Measurements from ENCODE around the gene SMARCAD1. TPM values are rescaled to one million over a fixed set of nuclear protein-coding genes. Genes with fewer than 3 reads are reported as not detected.
A peak's percentile ranks its signal among the peaks of the same experiment; 100 is the strongest.

The SMARCAD1 gene
- total and polyA plus RNA-seq, 4 donors, result 7.5 to 58.3 (median 14.4) TPM

GRCh38 chr4:94298725-94299252 lies 91.1 kb downstream of the SMARCAD1 start:
- no peak overlapping the region for H3K27ac ChIP-seq (ENCODE audit: low read depth in 1 of 2, low read length in 1 of 2)
- no peaks in the 10 kb centered on the region for H3K4me1 ChIP-seq (ENCODE audit: control insufficient read depth in 5 of 5, insufficient read depth in 5 of 5, low read length in 5 of 5)
- no peaks in the 10 kb centered on the region for H3K27me3 ChIP-seq (ENCODE audit: control insufficient read depth in 3 of 3, insufficient read depth in 3 of 3, low read length in 2 of 3)
- H3K9me3 ChIP-seq (ENCODE audit: control insufficient read depth in 4 of 4, insufficient read depth in 3 of 4, low read length in 3 of 4), result no peaks in the 10 kb centered on the region
- no peaks in the 10 kb centered on the region for H3K36me3 ChIP-seq (ENCODE audit: control insufficient read depth in 4 of 4, insufficient read depth in 4 of 4, low read length in 4 of 4)
- no peak overlapping the region for H3K4me3 ChIP-seq
- TF ChIP-seq, protein P1, sequence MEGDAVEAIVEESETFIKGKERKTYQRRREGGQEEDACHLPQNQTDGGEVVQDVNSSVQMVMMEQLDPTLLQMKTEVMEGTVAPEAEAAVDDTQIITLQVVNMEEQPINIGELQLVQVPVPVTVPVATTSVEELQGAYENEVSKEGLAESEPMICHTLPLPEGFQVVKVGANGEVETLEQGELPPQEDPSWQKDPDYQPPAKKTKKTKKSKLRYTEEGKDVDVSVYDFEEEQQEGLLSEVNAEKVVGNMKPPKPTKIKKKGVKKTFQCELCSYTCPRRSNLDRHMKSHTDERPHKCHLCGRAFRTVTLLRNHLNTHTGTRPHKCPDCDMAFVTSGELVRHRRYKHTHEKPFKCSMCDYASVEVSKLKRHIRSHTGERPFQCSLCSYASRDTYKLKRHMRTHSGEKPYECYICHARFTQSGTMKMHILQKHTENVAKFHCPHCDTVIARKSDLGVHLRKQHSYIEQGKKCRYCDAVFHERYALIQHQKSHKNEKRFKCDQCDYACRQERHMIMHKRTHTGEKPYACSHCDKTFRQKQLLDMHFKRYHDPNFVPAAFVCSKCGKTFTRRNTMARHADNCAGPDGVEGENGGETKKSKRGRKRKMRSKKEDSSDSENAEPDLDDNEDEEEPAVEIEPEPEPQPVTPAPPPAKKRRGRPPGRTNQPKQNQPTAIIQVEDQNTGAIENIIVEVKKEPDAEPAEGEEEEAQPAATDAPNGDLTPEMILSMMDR (IDR thresholded peaks at IDR 0.05; ENCODE audit: control extremely low read depth, extremely low read depth), result no peak
- WGBS, 2 donors, result 70 to 77% methylated on average over 4 of the region's 4 CpGs
- H3K9ac ChIP-seq (ENCODE audit: insufficient read depth in 1 of 2, low read length in 2 of 2), result no peak overlapping the region
- ATAC-seq (ENCODE audit: insufficient read depth, low FRiP score) (no peak), DNase-seq (peak in 1 of 3 donors; percentile 14)

DNA sequence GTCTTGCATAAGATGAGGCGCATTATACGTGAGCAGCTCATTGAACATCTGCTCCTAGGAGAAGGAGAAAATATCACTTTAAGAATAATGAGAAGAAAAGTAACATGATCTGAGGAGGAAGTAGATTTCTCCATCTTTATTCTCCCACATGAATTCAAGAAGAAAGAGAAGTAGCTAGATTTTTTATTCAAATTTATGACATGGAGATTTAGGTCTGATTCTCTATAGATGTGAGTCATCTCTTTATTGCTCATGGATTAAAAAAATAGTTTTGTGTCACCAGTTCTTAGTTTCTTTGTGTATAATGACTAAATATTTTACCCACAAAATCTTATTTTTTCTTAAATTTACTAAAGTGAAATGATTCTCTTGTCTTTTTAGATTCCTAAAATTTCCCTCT lies 94.5 kb downstream of the SMARCAD1 start:
- no peak for DNase-seq
- Histone ChIP-seq H3K27ac (ENCODE audit: low read depth in 1 of 2, low read length in 1 of 2) (no peak overlapping the region), H3K4me1 (ENCODE audit: control insufficient read depth in 5 of 5, insufficient read depth in 5 of 5, low read length in 5 of 5) (no peaks in the 10 kb centered on the region), H3K9ac (ENCODE audit: insufficient read depth in 1 of 2, low read length in 2 of 2) (no peak overlapping the region), H3K27me3 (ENCODE audit: control insufficient read depth in 3 of 3, insufficient read depth in 3 of 3, low read length in 2 of 3) (no peaks in the 10 kb centered on the region), H3K4me3 (no peak overlapping the region), H3K9me3 (ENCODE audit: control insufficient read depth in 4 of 4, insufficient read depth in 3 of 4, low read length in 3 of 4) (no peaks in the 10 kb centered on the region), H3K36me3 (ENCODE audit: control insufficient read depth in 4 of 4, insufficient read depth in 4 of 4, low read length in 4 of 4) (no peaks in the 10 kb centered on the region)
- ATAC-seq (ENCODE audit: insufficient read depth, low FRiP score), result no peak
- TF ChIP-seq, protein P1 (IDR thresholded peaks at IDR 0.05; ENCODE audit: control extremely low read depth, extremely low read depth), result no peak
- WGBS, 2 donors, result 94 to 97% methylated on average over 2 of the region's 2 CpGs

GRCh38 chr4:94304365-94304971 lies 96.8 kb downstream of the SMARCAD1 start:
- 51 to 57% methylated on average over 2 of the region's 2 CpGs for WGBS, 2 donors
- TF ChIP-seq, protein P1 (IDR thresholded peaks at IDR 0.05; ENCODE audit: control extremely low read depth, extremely low read depth), result peak; percentile 8
- ATAC-seq (ENCODE audit: insufficient read depth, low FRiP score), result no peak
- Histone ChIP-seq H3K4me1 (ENCODE audit: control insufficient read depth in 5 of 5, insufficient read depth in 5 of 5, low read length in 5 of 5) (no peaks in the 10 kb centered on the region), H3K9ac (ENCODE audit: insufficient read depth in 1 of 2, low read length in 2 of 2) (no peak overlapping the region), H3K27ac (ENCODE audit: low read depth in 1 of 2, low read length in 1 of 2) (no peak overlapping the region), H3K36me3 (ENCODE audit: control insufficient read depth in 4 of 4, insufficient read depth in 4 of 4, low read length in 4 of 4) (no peaks in the 10 kb centered on the region), H3K27me3 (ENCODE audit: control insufficient read depth in 3 of 3, insufficient read depth in 3 of 3, low read length in 2 of 3) (no peaks in the 10 kb centered on the region), H3K9me3 (ENCODE audit: control insufficient read depth in 4 of 4, insufficient read depth in 3 of 4, low read length in 3 of 4) (no peaks in the 10 kb centered on the region), H3K4me3 (no peak overlapping the region)
- DNase-seq, result peak in 2 of 3 donors; percentile 35 to 55

All from lung (tissue), 12 donors.